Fibroblast of lung (primary cell): Measurements from ENCODE around the gene TRNP1. TPM values are rescaled to one million over a fixed set of nuclear protein-coding genes. Genes with fewer than 3 reads are reported as not detected.

Source experiments
- DNase-seq, 2 donors: peaks; one replicate each; pipeline versions ENCODE4 v3.0.0 to v3.0.0-alpha.2; 2010; ENCODE audit warnings: low read depth in 2 of 2
- H2AFZ ChIP-seq: 2 replicates; pipeline ENCODE4 v1.5.1; 2012; ENCODE audit warnings: low read length, control low read depth, inconsistent platforms
- H3K27ac ChIP-seq: 2 replicates; pipeline ENCODE4 v1.5.1; 2011; ENCODE audit warnings: low read length, control low read depth; ENCODE audit not compliant: insufficient read depth
- H3K27me3 ChIP-seq: 2 replicates; pipeline ENCODE4 v1.5.1; 2011; ENCODE audit warnings: mild to moderate bottlenecking, low read length; ENCODE audit not compliant: control insufficient read depth, insufficient read depth
- H3K36me3 ChIP-seq: 2 replicates; pipeline ENCODE4 v1.5.1; 2011; ENCODE audit warnings: low read length; ENCODE audit not compliant: control insufficient read depth, insufficient read depth
- H3K4me1 ChIP-seq: 2 replicates; pipeline ENCODE4 v1.5.1; 2011; ENCODE audit warnings: low read length; ENCODE audit not compliant: control insufficient read depth, insufficient read depth; ENCODE audit errors: extremely low read depth
- H3K4me2 ChIP-seq: 2 replicates; pipeline ENCODE4 v1.5.1; 2011; ENCODE audit warnings: low read length, control low read depth; ENCODE audit not compliant: insufficient read depth; ENCODE audit errors: extremely low read depth
- H3K4me3 ChIP-seq, 4 experiments: fragments of 200-600 bp in 1 of 4; sonication (generic) in 1 of 4; replicated peaks in 1 of 4; 2 replicates each; pipeline ENCODE4 v1.5.1; 2011 to 2016; ENCODE audit warnings: low read length in 4 of 4, low read depth in 3 of 4, mild to moderate bottlenecking in 3 of 4, control low read depth in 2 of 4, inconsistent platforms in 1 of 4, mixed read lengths in 1 of 4; ENCODE audit not compliant: insufficient read depth in 1 of 4; ENCODE audit errors: control extremely low read depth in 1 of 4
- H3K79me2 ChIP-seq: 2 replicates; pipeline ENCODE4 v1.5.1; 2012; ENCODE audit warnings: mild to moderate bottlenecking, low read length, inconsistent platforms; ENCODE audit not compliant: control insufficient read depth, insufficient read depth
- H3K9ac ChIP-seq: 2 replicates; pipeline ENCODE4 v1.5.1; 2011; ENCODE audit warnings: mild to moderate bottlenecking, low read length, control low read depth; ENCODE audit not compliant: insufficient read depth
- H3K9me3 ChIP-seq: 2 replicates; pipeline ENCODE4 v1.5.1; 2012; ENCODE audit warnings: low read depth, low read length; ENCODE audit not compliant: control insufficient read depth, insufficient read depth
- H4K20me1 ChIP-seq: 2 replicates; pipeline ENCODE4 v1.5.1; 2011; ENCODE audit warnings: low read length; ENCODE audit not compliant: control insufficient read depth, insufficient read depth; ENCODE audit errors: extremely low read depth
- EZH2 ChIP-seq: IDR thresholded peaks from 2 replicates; pipeline ENCODE4 v1.5.1; 2012; ENCODE audit warnings: low read length, control low read depth, mild to moderate bottlenecking; ENCODE audit errors: missing control alignments
- polyA plus RNA-seq, 2 donors: library from polyadenylated mRNA; depleted of rRNA in 1 of 2; stranded (reverse) in 1 of 2; unstranded in 1 of 2; fragments of >200 nt; gene quantifications; 2 replicates each; pipeline ENCODE4 v1.2.1, GENCODE V29; 2011 to 2012; ENCODE audit warnings: missing spikeins in 1 of 2
- total RNA-seq: library from RNA; depleted of rRNA; stranded (reverse); fragments of >200 nt; gene quantifications from 2 replicates; pipeline ENCODE4 v1.2.1, GENCODE V29; 2014
- TF ChIP-seq, protein P1 (sequence below), 2 donors: IDR thresholded peaks in 1 of 2; conservative IDR thresholded peaks in 1 of 2; 1 replicate in 1 of 2; 2 replicates in 1 of 2; pipeline ENCODE4 v1.5.1; 2011 to 2012; ENCODE audit warnings: low read length in 2 of 2, control low read depth in 1 of 2, inconsistent platforms in 1 of 2, low read depth in 1 of 2, mild to moderate bottlenecking in 1 of 2

Gene TRNP1
- total and polyA plus RNA-seq, 2 donors (not counting 1 experiment from before 2014, with no cell fraction given) = 16.2 to 32.6 TPM

DNA sequence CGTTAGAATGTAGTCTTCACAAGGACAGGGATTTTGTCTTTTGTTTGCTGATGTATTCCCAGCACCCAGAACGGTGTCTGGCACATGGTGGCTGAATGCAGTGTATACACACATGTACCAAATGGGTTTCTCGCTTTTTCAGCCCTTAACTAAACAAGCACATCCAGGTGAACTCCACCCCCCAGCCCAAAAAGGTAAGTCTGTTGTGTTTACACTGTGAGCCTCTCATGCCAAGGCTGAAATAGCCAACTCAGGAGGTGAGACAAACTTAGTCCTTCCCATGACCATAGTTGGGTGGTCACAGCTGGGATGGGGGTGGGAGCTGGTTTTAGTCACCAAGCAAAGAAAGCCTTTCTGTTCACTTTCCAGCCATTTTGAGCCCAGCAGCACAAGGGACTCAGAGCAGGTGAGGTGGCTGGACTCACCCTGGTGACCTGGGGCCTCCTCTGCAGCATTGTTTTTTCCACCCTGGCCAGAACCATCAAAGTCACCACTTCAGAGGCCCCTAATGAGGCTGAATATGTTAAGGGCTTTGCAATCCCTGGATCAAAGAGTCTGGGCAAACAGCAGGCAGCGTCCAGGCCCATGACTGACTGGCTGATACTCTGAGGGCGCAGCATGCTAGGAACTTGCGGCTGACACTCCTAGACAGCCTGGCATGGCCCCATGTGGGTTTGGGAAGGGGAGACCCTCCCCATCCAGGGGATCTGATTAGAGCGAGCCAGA is 10.4 kb downstream of the TRNP1 start:
- peaks cover 18% of the 10 kb centered on the region for H3K4me1 ChIP-seq
- no peak overlapping the region for H3K4me3 ChIP-seq
- no peak overlapping the region for H2AFZ ChIP-seq
- no peaks in the 10 kb centered on the region for H3K79me2 ChIP-seq
- H4K20me1 ChIP-seq = no peaks in the 10 kb centered on the region
- H3K9ac ChIP-seq = no peak overlapping the region
- no peaks in the 10 kb centered on the region for H3K9me3 ChIP-seq
- no peak overlapping the region for H3K27ac ChIP-seq
- H3K36me3 ChIP-seq = peaks cover 3% of the 10 kb centered on the region
- H3K27me3 ChIP-seq = no peaks in the 10 kb centered on the region
- no peak for DNase-seq
- TF ChIP-seq, protein P1, sequence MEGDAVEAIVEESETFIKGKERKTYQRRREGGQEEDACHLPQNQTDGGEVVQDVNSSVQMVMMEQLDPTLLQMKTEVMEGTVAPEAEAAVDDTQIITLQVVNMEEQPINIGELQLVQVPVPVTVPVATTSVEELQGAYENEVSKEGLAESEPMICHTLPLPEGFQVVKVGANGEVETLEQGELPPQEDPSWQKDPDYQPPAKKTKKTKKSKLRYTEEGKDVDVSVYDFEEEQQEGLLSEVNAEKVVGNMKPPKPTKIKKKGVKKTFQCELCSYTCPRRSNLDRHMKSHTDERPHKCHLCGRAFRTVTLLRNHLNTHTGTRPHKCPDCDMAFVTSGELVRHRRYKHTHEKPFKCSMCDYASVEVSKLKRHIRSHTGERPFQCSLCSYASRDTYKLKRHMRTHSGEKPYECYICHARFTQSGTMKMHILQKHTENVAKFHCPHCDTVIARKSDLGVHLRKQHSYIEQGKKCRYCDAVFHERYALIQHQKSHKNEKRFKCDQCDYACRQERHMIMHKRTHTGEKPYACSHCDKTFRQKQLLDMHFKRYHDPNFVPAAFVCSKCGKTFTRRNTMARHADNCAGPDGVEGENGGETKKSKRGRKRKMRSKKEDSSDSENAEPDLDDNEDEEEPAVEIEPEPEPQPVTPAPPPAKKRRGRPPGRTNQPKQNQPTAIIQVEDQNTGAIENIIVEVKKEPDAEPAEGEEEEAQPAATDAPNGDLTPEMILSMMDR (conservative IDR thresholded peaks at IDR 0.05 in 1 of 2, IDR thresholded peaks at IDR 0.05 in 1 of 2; ENCODE audit: low read depth in 1 of 2, low read length in 2 of 2) = no peak
- no peak for TF ChIP-seq EZH2
- no peak overlapping the region for H3K4me2 ChIP-seq

DNA sequence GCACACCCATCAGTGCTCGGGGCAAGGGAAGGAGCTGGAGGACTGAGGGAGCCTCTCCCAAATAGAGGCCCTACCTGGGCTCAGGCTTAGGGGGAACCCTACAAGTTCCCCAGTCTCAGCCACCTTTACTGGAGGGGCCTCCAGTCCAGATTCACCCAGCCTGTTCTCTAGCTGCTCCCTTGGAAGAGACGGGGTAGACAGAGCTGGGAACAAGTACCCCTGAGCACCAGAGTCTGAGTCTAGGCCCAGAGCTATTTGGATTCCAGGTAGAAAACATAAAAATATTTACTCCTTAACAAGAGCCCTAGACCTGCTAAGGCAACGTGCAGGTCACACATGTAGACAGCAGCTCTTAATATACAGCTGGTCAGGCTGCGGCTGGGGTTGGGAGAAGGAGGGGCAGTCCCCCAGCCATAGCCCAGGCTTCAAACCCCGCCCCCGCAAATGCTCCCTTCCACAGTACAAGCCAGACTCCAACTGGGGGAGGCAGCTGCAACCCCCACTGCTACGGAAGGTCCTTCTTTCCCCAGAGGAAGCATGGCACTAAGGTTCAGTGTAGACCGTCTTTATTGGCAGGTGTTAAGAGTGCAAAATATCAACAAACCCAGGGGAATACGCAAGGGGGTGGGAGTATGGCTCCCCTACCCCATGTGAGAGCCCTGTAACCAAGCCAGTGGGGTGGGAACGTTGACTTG is 11.1 kb downstream of the TRNP1 start:
- Histone ChIP-seq H3K4me3 (no peak overlapping the region), H2AFZ (no peak overlapping the region), H3K27me3 (no peaks in the 10 kb centered on the region), H3K9ac (no peak overlapping the region), H3K9me3 (no peaks in the 10 kb centered on the region), H3K4me2 (peak overlapping the region; percentile 29), H3K27ac (no peak overlapping the region), H3K36me3 (peaks cover 3% of the 10 kb centered on the region), H4K20me1 (no peaks in the 10 kb centered on the region), H3K79me2 (no peaks in the 10 kb centered on the region), H3K4me1 (peaks cover 16% of the 10 kb centered on the region)
- TF ChIP-seq, protein P1 (conservative IDR thresholded peaks at IDR 0.05 in 1 of 2, IDR thresholded peaks at IDR 0.05 in 1 of 2; ENCODE audit: low read depth in 1 of 2, low read length in 2 of 2) = no peak
- TF ChIP-seq EZH2 = no peak
- DNase-seq = peak; percentile 53 to 68

DNA sequence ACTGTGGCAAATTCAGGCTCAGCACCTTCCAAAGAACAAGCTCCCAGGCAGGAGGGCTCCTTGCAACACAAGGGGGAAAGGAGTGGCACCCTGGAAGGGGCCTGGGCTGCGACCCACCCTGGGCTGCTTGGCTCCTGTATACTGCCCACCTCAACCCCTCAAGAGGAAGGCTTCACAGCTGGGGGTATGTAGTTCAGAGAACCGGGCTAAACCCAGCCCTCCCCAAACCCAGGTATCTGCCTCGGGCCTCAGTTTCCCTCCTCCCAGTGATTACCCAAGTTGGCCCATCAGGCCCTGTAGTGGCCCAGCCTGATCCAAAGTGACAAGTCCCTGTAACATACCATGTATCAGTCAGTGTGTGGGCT is 11.7 kb downstream of the TRNP1 start:
- no peak for DNase-seq
- H3K36me3 ChIP-seq = peaks cover 3% of the 10 kb centered on the region
- no peak overlapping the region for H3K4me3 ChIP-seq
- no peak overlapping the region for H2AFZ ChIP-seq
- TF ChIP-seq, protein P1 (conservative IDR thresholded peaks at IDR 0.05 in 1 of 2, IDR thresholded peaks at IDR 0.05 in 1 of 2; ENCODE audit: low read depth in 1 of 2, low read length in 2 of 2) = no peak
- no peak for TF ChIP-seq EZH2
- H3K27ac ChIP-seq = no peak overlapping the region
- peaks cover 11% of the 10 kb centered on the region for H3K4me1 ChIP-seq
- no peaks in the 10 kb centered on the region for H3K27me3 ChIP-seq
- no peaks in the 10 kb centered on the region for H4K20me1 ChIP-seq
- no peak overlapping the region for H3K9ac ChIP-seq
- no peak overlapping the region for H3K4me2 ChIP-seq
- no peaks in the 10 kb centered on the region for H3K79me2 ChIP-seq
- H3K9me3 ChIP-seq = no peaks in the 10 kb centered on the region
